ENCODE measurements around the gene NHEJ1.

Gene NHEJ1

DNA sequence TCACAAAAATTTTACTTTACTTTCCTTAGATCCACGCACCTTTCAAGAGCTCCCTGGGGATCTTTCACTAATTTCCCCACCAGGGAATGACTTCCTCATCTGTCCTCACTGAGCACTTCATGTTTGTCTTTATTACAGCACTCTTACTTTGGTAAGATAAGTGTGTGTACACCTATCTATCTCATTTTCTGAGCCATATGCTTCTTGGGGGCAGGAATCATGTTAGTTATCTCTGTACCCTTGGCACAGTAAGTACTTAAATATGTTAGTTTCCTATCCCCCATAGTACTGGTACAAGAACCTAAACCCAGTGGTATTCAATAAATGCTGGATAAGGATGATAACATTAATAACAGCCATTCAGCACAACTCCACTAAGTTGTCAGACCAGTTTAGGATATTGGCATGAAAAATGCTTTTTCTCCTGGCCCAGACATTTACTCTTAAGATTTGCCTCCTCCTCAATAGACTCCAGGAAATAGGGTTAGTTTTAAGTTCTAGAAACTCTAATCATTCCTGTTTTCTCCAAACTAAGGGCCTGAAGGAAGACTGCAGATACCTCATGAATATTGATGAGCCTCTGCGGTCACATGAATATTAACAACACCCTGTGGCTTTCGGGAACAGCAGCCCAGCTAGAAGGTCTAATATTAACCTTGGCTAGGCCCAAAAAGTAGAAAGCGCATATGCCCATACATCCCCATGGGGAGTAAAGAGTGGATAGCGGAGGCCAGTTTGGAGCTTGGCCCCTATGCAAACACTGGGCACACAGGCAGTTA, 38.2 kb downstream of the NHEJ1 start:
- no peak for DNase-seq

DNA sequence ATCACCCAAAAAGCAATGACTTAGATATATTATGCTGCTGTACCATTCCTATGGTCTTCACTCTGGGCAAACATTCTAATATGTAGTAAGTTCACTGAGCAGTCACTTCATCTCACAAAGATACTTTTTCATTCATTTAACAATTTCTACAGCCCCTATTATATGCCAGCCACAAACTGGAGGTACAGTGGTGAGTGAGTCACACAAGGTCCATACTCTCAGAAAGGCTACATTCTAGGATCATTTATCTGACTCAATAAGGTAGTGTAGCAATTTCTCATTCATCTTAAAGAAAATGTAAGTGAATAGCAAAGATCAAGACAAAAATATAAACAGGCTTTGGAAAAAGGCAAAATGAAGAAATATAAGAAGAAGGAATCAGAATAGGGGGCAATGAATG, 40.5 kb downstream of the NHEJ1 start:
- no peak for DNase-seq

DNA sequence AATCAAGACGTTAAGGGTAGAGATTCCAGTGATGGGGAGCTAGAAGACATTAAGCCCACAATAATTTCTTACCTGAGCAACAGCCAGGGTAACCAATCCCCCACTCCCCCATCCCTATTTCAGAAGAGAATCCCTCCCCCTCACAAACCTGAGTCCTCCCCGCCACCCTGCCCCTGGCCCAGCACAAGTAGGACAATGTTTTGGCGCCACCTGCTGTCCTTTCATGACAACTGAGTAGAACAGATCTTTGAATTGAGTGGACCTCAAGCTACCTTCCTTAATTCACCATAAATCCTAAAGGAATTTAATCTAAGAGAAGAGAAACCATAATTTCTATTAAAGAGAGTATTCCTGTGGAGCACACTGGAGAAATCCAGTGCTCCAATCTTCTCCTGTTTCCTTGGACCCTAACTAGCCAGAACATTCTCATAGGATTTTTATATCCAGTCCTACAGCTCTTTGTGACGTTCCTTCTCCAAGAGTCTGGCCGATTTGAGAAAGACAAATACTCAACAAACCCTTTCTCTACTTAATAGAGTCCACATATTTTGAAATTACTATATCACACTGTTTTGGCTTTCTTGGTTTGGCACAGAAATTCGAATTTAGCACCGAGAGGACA, 41.1 kb downstream of the NHEJ1 start:
- DNase-seq = peak; percentile 35

DNA sequence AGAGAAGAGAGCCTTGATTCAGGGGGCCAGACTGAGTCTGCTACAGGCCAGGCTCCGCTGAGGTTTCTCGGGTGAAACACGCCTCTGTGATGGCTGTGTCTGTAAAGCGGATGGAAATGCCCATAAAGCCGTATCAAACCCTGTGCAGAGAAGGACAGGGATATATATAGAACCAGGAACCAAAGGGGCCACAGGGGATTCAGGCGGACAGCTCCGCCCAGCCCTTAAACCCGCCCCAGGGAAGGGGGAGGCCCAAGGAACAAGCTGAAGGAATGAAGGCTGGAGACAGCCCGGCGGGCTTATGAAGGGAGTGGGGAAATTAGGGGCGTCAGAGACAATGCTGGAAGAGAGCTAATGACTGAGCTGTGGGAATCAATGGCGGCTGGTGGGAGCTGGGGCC, 42.1 kb downstream of the NHEJ1 start:
- no peak for DNase-seq

DNA sequence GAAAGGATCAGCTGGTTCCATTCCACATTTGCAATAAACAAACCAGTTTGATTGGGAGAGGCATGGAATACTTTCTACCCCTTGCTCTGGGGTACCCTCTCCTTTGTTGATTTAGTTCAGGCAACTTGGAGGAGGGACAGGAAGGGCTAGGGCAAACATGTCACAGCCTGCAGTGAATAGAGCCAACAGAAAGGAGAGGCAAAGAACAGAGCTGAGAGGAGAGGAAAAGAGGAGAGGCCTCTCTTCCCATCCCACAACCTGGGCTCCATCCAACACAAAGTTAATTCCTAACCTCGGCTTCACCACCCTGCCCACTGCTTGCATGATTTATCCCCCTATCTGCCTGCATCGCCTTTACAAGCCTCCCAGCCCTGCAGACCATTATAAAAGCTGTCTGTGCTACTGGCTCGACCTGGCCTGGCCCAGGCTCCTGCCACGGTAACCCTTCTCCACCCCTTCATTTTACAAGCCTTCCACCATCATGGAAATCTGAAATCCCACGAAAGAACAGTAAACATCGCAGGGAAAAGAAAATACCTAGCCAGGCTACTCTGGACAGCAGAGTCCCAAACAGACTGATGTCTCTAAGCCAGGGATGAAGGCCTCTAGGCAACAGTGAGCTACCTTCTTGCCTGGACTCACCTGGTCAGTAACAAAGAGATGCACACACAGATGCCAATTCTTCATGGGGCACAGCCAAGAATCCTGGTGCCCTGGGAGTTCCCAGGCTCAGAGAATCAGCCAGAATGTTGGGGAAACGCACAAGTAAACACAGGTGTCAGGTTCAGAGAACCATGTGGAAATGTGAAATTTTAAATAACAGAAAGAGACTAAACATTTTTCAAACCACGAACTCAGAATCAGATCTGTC, 43.6 kb downstream of the NHEJ1 start:
- no peak for DNase-seq

DNA sequence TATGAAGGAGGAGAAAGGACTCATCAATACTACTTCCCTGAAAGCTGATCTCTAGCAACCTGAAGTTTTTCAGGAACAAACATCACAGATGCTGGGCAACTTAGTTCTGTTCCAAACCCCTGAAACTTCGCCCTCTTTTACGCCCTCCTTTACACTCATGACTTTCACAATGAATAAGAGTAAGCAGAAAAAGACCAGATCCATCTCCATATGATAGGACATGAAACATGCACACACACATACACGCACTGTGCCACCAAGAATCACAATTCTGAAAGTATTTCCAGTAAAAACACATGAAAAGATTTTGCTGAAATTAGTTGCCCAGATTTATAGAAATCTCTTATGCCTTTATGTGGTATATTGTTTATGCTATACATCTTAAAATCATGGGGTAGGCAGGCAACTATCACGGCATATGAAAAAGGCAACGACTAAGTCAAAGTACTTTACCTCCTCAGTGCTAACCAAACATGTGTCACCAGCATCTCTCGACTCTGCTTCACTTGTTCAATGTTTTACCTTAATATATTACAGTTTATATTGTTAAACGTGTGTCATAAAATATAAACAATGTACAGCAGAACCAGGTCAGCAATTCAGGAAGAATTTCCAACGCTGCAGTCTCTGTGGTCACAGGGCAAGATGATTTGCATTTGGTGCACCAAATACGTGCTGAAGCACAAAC, 47.8 kb downstream of the NHEJ1 start:
- no peak for DNase-seq

DNA sequence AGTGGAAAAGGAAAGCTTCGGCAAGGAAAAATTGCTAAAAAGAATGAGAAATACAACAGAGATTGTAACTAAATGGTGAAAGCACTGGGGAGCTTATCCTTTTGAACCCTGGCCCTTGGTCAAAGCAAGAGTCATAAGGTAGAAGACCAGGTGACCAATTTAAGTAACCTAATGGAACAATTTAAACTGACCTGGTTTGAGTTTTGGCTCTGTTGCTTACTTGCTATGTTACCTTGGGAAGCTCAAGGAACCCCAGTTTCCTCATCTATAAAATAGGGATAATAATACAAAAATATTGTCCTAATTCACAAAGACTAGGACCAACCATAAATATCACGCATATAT, 48.6 kb downstream of the NHEJ1 start:
- DNase-seq = no peak

DNA sequence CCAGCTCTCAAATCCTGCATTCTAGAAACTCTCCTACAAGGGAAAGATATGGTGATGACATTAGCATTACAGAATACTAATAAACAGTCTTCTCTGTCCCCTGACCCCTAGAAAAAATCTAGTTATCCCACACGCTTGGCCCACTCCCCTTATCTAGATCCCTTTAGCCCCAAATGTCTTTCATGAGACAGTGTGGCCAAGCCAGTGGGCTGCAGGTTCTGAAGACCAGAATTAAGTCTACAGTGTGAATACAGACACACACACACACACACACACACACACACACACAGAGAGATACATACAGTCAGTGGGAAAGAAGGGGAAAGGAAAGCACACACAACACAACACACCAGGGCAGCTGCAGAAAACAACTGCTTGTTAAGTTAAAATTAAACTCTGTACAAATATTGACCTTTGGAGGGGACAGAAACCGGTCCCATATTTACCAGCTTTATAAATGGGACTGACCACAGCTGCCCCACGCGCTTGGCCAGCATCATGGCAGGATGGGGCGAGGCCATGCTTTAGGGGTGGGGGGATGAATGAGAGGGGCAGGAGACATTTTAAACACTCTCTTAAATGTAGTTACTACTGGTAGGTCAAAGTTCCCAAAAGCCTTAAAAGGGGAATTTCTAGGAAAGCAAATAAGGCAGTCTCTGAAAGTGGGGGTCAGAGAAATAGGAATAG, 49.1 kb downstream of the NHEJ1 start:
- no peak for DNase-seq

DNA sequence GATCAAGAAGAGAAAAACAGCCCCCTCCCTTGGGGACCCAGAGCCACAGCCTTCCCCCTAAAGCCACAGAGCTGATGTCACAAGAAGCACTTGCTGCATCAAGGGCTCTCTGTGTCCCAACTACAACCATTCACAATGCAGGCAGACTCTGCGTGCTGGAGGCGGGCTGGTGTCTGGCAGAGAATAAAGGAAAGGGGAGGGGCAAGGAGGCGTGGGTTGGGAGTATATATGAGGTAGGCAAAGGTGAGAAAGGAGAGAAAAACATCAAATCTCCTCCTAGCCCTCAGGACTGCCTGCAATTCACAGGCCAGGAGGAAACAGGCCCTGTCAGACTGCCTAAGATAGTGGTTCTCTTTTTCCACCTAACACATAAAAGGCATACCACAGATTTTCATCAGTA, 51.1 kb downstream of the NHEJ1 start:
- peak; percentile 10 for DNase-seq

DNA sequence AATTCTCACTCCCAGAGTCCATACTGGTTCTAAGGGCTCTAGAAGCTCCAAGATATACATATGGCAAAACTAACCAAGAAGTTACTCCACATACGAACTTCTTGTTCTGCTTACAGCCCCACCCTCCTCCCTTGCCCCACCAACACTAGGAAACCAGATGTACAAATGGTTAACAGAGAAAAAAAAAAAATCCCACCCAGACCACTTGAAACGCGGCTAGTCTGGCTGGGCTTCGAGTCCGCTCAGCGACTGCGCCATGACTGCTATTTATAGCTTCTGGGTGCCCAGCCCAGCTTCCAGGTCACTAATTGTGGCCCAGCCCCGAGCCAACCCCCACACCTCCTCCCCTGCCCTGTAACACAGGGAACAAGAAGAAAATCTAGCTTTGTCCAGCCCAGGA, 52.9 kb downstream of the NHEJ1 start:
- no peak for DNase-seq

DNA sequence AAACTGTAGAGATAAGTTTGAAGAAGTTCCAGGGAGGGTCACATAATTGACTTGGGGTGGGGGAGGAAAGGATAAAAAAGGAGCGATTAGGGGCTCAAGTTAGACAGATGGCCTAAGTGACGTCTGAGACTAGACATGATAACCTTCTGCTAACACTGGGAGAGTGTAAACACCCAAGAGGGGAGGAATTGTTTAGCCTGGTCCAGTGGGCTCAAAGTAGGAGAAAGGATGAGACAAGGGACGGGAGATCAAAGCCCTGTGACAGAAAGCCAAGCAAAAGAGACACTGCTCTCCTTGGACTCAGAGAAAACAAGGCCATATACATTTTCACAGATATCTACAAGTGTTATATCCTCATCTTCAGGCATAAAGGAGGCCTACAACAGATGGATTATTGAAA, 54.4 kb downstream of the NHEJ1 start:
- DNase-seq = no peak

DNA sequence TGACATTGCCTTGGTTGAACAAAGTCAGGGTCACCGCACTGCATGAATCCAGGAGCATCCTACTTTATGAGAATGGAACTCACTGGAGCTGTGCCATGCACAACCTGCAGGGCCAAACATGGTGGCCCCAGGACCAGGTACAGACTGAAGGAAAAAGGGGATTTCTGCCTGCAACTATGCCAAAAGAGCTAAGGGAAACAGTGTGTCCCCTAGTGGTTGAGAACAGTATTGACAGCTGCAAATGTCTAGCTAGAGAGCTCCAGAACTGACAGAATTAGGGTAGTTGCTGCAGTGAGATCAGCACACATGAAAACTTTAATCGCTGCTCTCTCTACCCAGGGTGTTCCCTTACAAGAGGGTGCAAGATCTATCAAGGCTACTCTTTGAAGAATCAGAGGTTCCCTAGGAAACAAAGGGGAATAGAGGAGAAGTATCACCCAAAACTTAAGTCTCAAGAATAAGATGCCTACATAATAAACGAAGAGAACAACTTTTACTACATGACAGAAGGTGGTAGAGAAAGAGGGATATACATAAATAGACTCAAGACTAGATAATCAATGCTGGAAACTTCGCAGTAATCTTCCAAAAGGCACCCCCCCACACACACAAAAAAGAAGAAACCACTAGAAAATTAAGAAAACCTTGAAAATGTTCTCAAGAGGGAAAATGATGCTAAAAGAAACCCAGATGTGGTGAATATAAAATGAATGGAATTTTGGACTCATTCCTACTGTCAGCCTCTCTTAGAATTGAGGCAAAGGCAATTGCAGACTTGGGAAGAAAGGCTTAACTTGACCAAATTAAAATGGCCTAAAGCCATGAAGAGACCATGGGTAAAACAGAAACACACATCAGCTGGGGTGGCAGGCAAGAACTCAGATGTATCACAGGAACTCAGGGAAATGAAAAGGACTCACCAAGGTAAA, 56.2 kb downstream of the NHEJ1 start:
- DNase-seq = no peak

DNA sequence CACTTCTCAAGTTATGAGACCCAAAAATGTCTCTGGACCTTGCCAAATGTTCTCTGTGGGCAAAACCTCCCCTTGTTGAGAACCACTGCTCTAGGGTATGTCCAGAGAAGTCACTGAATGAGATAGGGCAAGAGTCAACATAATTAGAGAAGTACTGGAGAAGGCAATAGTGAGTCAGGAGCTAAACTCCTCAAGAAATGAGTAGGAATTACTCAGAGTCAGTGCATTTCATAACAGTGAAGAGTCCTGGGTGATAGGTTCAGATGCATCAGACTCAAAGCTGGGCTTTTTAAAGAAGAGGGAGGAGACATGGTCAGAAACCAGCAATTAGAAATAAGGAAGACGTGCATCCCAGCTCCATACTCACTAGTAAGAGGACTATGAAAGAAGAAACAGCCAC, 61.3 kb downstream of the NHEJ1 start:
- DNase-seq = no peak

DNA sequence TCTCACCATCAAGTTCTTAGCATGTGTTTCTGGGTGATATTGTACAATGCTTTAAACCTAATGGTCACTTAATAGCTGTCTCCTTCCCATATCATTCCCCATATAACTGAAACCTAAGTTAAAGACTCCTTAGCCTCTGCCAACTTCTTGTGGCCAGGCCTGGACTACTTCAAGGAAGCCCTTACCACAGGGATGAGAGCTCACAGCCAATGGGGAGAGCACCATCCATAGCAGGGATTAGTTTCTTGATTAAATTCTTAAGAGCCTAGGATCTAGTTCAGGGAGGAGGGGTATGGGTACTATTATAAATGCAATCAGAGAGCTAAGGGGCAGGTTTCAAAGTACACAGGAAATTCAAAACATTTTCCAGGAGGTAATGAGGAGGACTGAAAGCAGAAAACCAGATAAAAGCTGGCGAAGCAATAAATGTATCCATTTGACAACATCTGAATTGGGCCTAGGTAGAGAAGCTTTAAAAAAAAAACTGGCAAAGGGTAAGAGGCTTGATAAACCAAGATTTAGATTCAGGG, 65.1 kb downstream of the NHEJ1 start:
- no peak for DNase-seq

DNA sequence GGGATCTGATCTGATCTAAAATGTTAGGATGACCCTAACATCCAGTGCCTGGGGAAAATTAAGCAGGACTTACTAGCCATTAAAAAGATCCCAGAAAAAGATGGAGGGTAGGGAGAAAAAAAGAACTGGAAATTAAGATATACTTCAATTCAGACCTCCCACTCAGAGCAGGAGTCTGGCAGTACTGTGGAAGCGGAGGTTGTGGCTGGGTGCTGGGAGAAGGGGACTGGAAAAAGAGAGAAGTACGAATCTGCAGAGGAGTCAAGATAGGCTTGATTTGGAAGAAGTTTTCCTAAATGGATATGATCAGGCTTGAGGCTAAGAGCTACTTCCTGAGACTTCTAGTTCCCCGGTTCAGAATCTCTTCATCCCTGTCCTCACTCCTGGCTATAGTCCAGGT, 66.4 kb downstream of the NHEJ1 start:
- DNase-seq = no peak

DNA sequence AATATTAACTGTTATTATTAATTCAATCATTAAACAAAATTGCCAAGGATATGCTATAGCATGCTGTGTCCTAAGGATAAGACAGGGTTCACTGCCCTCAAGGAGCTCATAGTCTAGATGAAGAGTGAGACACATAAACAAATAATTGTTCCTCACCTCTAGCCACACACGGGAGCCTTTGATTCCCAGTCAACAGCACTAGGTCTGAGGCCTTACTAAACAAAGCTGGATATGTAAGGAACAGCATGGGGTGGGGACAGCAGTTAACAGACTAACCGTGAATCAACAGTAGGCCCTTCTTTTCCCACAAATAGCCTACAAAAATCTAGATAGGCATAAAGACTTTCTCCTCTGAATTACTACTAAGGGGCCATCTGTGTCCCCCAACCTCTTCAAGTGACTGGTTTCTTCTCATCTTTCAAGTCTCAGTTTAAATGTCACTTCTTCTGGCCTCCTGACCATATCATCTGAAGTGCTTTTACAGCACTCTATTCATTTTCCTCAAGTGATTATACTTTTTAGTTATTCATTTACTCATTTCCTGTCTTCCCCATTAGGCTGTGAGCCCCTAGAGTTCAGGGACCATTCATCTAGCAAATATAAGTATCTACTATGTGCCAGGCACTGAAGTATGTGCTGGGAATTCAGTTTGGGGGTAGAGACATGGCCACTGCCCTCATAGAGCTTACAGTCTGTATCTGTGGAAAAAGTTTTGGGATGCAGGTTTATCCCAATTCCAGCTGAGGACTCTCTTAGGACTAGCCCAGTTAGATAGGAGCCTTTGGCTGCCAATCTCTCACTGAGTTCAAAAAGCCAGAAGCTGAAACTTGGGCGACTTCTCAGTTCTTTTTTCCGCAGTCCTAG, 69.9 kb downstream of the NHEJ1 start:
- no peak for DNase-seq

DNA sequence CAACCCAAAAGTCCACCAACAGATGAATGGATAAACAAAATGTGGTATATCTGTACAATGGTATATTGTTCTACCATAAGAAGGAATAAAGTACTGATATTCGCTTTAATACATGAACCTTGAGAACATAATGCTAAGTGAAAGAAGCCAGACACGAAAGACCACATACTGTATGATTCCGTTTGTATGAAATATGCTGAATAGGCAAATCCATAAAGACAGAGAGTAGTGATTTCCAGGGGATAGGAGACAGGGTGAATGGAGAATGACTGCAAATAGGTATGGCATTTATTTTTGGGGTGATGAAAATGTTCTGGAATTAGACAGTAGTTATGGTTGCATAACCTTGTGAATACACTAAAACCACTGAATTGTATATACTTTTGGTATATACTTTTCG, 71.3 kb downstream of the NHEJ1 start:
- DNase-seq = no peak

DNA sequence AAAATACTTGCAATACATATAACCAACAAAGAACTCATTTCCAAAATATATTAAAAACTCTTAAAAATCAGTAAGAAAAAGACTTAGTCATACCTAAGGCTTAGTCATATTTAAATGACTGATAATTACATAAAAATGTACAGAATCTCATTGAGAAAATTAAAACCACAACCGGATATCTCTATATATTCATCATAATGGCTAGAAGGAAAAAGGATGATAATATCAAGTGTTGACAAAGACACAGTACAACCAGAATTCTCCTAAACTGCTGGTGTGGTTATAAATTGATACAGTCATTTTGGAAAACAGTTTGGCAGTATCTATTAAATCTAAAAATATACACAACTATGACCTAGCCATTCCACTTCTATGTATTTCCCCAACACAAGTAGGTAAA, 72.8 kb downstream of the NHEJ1 start:
- DNase-seq = no peak

DNA sequence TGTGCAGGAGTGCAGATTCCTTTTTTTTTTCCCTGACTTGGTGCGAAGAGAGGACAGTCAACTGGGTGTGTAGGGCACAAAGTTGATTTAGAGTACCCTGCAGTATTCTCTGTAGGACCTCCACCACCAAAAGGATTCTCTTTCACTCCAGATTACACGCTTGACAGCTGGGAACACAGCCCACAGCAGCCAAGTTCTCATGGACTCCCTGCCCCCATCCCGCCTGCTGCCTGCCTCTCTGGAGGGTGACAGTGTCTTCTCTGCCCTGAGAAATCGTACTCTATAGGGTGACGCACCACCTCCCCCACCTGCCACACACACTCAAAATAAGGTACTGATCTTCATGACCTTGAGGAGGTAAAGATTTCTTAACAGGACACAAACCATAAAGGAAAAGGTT, 73.3 kb downstream of the NHEJ1 start:
- DNase-seq = no peak

DNA sequence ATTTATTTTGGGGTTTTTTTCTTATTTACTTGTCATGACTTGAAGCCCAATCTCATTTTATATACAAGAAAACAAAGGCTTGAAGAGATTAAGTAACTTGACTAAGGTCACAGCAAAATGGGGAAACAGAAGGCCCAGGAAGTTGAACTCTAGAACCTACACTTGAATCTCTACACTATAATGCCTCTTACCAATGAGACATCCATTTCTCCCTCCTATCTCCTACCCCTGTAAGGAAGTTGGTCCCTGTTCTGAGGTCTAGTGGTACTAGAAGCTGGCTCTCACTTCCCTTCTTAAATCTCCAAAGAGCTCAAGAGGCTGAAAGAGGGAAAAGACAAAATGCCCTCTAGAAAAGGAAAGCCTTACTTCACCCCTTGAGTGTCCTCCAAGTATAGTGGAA, 74.4 kb downstream of the NHEJ1 start:
- no peak for DNase-seq
